ENCODE measurements around the gene SLC15A3.

Gene SLC15A3

DNA sequence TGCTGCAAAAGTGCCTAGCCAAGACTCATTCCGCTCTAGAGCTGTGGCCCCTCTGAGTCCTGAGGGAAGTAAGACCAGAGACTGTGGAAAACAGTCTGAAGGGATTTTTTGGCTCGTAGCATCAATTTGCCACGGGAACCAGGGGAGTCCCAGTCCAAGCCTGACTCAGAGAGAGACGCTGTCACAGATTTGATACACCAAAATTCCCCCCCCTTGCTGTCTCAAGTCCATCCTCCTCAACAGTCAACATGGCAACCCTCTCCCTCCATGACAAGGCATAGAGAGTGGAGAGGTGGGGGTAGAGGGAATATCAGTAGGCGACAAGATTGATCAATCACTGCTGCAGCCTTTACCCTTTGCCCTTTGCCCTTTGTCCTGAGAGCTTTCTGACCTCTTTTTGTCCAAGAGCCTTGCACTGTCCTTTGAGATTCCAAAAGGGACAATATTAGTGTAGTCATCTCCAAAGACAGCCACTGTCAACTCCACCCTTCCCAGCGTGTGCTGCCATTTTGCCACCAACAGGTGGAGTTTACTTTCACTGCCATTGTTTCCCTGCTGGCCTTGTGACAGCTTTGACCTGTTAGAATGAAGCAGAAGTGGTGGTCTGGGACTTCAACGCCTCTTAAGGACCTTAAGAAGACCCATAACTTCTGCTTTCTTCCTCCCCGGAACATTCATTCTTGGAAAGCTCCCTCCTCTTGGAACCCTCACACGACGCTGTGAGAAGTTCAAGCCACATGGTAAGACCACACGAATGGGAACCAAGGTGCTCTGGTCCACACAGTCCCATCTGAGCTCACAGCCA, 7.3 kb downstream of the SLC15A3 start:
- DNase-seq = no peak

DNA sequence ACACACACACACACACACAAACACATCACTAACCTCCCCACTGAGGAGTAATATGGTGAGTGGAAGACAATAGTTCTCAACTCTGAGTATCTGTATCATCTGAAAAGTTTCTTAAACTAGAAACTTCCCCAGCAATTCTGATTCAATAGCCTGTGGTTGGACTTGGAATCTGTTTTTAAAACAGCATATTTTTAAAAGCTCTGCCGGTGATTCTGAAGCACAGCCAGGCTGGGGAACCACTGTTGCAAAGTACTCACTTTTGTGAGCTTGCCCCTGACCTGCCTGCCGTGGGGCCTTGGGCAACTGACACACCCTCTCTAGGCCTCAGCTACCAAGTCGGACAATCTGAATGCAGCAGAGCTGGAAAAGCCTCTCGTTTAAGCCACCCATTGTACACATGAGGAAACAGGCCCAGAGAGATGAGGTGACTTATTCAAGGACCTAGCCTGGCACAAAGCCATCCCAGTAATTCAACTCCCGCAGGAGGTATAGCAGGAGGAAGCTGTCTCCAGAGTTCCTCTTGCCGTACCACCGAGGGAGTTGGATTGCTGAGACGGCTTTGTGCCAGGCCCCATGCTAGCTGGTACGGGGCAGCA, 8.9 kb downstream of the SLC15A3 start:
- peak; percentile 15 for DNase-seq

DNA sequence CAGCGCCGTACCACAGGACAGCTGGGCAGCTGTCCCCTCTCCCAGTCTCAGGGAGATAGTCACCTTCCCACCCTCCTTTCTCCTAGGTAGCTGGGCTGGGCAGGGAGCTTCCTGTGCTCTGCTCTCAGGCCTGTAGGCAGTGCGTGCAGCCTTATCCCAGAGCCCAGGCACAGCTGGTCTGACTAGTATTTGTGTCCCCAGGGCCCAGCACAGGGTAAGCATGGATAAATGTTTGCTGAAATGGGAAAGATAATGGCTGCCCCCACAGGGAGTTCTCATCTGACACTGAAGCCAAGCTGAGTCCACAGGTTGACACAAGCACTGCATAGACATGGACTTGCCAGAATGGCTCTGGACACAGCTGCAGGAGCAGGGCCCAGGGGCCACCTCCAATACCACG, 9.8 kb downstream of the SLC15A3 start:
- no peak for DNase-seq

DNA sequence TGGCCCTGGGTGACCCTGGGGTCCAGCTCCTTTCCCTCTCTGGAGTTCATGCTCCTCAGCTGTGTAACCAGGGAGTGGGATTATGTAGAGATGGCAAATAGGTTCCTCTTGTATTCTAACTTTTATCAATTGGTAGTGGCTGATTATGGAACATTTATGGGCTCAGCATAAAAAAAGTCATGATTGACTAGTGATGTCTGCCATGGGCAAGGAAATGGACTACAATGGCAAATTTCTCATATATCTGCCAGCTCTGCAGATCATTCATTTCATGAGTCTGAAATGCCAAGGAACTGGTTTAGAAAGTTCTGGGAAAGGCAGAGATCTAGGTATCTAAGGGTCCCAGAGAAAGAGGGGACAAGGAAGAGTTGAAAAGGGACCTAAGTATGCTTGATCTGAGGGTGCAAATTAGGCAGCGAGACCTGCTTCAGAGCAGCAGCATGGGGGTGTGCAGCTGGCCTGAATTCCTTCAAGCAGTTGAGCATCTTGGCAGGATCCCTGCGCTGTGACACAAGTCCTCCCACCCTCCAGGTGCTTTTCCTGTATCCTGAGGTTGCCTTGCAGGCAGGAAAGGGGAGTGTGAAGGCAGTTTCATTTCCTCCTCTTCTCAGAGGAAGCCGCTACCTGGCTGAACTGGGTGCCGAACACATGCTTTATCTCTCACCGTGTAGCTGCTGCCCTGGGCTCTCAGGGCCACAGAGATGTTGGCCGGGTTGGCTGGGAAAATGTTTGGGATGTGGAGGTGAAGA, 10.4 kb downstream of the SLC15A3 start:
- no peak for DNase-seq

DNA sequence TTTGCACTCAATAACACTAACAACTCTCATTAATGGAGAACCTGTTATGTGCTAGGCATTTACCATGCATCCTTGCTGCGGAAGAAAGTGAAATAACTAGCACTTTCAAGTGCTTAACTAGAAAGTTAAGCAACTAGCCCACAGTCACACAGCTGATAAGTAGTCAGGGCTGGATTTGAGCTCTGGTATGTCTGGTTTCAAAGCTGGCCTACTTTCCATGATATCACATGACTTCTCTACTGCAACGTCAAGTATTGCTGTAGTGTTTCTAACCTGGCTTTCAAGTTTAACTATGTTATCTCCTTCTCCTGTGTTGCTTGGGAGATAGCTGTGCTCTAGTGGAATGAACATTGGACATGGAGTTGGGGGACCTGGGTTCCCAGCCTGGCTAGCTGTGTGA, 12.1 kb downstream of the SLC15A3 start:
- no peak for DNase-seq

DNA sequence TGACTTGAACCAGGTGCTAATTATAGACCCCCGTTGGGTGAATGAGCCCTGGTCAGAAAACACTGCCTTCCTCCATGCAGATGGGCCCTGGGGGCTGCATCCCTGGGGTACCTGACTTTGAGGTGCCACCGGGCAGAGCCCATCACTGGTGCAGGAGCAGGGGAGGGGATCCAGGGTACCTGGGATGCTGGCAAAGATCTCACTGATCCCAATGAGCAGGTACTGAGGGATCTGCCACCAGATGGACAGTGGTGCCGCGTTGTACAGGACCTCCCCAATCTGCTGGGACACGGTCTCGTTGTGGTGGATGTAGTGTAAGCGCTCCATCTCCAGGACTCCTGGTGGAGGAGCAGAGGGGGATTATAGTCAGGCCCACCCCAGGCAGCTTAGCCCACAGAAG, 12.7 kb downstream of the SLC15A3 start:
- no peak for DNase-seq

DNA sequence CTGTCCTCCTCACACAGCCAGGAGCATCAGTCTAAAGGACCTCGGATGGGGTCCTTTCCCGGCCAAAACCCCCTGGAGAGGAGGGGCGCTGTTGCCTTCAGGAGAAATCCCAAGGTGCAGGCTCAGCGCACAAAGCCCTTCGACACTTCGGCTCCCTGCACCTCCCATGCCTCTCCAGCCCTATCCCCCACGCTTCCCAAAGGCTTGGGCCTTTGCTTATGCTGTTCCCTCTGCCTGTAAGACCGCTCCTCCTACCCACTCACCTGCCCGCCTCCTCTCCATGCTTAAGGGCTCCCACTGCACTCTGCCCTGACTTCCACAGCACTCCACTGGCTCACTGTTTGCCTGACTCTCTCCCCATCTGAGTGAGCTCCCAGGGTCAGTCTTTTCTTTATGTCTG, 13.5 kb downstream of the SLC15A3 start:
- no peak for DNase-seq

DNA sequence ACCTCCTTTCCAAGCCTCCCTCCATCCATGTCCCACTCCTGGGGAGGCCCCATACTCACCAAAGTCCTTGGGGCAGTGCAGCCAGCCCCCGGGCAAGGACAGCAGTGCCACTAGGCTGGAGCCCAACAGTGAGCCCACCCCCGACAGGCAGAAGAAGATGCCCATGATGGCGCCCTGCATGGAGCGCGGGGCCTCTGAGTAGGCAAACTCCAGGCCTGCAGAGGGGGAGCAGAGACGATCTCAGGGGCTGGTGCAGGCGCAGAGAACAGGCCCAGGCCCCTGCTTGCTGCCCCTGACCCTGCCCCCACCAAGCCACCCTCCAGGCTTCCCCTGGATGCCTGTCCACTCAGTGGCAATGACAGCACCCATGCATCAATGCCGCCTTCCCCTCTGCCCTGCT, 14.2 kb downstream of the SLC15A3 start:
- no peak for DNase-seq

DNA sequence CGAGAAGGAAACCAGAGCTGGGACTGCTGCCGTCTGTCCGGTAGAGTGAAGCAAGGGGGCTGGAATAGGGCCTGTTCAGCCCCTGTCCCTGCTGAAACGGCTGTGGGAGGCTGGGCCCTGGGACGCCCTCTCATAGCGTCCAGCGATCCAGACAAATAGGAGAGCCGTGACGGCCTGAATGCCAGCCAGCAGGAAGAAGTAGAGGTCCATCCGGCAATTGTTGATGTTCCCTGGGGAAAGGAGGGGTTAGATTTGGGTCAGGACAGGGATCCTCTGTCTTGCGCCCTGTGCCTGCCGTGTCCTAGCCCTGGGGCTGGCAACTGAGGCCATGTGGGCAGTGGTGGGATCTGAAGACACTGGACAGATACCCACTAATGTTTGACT, 14.8 kb downstream of the SLC15A3 start:
- no peak for DNase-seq

DNA sequence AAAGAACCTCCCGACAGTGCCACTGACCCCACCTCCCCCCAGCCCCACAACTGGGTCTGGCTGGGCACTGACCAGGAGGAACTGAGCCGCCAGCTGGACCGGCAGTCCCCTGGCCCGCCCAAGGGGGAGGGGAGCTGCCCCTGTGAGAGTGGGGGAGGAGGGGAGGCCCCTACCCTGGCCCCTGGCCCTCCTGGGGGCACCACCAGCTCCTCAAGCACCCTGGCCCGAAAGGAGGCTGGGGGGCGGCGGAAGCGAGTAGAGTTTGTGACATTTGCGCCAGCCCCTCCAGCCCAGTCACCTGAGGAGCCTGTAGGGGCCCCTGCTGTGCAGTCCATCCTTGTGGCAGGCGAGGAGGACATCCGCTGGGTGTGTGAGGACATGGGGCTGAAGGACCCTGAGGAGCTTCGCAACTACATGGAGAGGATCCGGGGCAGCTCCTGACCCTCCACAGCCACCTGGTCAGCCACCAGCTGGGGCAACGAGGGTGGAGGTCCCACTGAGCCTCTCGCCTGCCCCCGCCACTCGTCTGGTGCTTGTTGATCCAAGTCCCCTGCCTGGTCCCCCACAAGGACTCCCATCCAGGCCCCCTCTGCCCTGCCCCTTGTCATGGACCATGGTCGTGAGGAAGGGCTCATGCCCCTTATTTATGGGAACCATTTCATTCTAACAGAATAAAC, 15.4 kb downstream of the SLC15A3 start:
- no peak for DNase-seq

DNA sequence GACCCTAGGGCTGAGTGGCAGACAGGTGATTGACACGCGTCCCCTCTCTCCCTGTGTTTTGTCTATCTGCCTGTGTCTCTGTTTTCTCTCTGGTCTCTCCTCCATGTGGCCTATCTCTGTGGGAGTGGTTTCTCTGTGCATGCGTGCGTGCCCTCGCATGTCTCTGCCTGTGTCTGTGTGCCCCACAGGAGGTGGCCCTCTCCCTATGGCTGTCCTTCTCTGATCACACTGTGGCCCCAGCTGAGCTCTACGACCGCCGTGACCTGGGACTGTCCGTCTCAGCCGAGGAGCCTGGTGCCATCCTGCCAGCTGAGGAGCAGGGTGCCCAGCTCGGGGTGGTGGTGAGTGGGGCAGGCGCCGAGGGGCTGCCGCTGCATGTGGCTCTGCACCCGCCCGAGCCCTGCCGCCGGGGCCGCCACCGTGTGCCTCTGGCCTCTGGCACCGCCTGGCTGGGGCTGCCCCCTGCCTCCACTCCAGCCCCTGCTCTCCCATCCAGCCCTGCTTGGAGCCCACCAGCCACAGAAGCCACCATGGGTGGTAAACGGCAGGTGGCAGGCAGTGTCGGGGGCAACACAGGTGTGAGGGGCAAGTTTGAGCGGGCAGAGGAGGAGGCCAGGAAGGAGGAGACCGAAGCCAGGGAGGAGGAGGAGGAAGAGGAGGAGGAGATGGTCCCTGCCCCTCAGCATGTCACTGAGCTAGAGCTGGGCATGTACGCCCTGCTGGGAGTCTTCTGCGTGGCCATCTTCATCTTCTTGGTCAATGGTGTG, 16.1 kb downstream of the SLC15A3 start:
- DNase-seq = no peak

DNA sequence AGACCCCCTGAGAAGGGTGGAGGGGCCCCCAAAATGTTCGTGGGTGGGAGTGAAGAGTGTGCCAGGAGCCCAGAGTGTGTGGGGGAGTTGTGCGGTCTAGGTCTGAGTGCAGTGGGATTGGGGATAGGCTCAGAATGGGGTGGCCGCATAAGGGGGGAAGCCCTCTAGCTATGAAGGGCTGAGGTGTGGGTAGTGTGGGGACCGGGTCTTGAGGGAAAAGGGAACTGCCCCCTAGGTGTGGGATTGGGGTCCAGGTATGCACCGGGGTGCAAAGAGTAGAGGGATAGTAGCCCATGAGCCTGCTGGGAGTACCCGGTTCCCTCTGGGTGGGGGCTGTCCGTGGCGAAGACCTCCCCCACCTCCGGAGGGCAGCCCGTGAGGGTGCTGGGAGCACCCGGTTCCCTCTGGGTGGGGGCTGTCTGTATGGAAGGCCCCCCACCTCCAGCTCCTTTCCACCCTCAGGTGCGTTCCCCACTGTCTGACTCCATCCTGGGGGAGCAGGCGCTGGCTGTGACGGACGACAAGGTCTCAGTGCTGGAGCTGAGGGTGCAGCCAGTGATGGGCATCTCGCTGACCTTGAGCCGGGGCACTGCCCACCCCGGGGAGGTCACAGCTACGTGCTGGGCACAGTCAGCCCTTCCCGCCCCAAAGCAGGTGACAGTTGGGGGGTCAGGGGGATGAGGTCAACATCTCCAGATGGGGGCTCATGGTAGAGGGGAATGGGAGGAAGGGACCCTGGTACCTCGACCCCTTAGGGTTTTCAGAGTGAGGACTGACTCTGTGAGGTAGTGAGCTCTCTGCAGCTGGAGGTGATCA, 17.0 kb downstream of the SLC15A3 start:
- no peak for DNase-seq

DNA sequence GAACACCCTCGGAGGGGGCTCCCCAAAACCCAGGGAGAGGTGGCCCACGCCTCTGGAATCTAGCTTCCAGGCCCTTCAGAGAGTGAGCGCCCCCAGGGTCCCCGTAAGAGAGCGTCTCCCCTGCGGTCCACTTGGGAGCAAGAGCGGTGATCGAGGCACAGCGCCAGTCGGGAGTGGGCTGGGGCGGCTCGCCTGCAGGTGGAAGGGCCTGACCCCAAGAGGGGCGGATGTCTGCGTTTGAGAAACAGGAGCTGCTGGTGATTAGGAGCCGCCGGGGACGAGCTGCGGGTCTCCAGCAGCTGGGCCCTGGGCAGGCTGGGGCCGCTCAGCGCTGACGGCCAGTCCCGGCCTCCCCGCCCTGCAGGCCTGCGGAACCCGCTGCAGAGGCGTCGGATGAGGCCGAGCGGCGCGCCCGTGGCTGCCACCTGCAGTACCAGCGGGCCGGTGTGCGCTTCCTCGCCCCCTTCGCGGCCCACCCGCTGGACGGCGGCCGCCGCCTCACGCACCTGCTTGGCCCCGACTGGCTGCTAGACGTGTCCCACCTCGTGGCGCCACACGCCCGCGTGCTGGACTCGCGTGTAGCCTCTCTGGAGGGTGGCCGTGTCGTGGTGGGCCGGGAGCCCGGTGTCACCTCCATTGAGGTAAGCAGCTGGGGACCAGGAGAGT, 17.7 kb downstream of the SLC15A3 start:
- no peak for DNase-seq

DNA sequence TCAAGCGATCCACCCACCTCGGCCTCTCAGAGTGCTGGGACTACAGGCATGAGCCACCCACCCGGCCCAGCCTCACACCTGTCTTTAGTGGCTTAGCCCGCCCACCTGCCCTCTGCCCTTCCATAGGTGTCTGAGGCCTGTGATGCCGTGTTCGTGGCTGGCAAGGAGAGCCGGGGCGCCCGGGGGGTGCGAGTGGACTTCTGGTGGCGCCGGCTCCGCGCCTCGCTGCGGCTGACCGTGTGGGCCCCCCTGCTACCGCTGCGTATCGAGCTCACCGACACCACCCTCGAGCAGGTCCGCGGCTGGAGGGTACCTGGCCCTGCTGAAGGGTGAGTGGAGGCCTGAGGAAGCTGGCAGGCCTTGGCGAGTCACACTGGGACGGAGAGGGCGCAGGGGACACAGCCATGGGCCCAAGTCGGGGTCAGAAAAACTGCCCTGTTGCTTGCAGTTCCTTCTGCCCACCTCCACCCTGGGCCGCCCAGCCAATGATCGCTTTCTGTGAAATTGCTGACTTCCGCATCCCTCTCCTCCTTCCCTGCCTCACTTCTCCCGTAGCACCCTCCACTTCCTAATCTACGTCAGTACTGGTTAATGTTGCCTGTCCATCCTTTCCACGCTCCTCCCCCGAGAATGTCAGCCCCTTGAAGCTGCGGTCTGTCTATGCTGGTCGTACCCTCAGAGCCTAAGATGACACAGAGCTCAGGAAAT, 18.4 kb downstream of the SLC15A3 start:
- DNase-seq = no peak

DNA sequence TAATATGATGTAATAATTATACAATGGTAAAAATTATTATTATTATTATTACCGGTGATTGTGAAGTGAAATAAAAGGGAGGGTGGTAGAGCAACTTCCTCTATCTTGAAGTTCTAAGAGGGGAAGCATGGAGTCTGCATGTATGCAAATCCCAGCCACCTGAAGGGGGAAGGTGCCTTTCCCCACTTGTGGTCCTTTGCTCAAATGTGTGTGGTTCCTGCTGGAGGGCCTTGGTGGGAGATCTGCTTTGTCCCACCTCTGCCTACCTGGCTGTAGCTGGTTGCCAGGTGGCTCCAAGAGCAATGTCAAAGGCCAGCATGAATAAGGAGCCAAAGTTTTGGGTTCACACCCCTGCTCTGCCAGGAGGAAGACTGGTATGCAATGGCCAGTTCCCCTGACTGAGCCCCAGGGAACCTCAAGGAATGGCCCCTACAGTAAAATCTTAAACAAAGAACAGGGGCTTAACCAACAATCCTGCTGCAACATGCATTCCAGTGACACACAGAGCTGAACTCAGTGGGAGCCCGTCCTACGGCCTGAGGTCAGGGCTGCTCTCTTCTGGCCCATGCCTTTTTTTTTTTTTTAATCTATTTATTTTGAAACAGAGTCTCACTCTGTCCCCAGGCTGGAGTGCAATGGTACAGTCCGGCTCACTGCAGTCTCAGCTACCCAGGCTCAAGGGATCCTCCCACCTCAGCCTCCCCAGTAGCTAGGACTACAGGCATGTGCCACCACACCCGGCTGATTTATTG, 19.2 kb downstream of the SLC15A3 start:
- DNase-seq = no peak

DNA sequence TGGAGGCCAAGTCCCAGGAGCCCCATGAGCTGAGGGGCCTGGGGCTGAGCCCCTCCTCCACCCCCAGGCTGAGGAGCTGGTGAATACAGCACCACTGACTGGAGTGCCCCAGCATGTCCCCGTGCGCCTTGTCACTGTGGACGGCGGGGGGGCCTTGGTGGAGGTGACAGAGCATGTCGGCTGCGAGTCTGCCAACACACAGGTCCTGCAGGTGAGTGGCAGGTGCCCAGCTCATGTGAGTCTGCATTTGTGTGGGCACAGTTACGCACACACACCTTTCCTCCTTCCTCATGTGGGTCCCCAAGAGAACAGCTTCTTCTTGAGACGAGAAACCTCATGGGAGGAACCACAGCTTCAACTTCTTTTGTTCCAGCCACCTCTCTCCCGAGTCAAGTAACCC, 20.1 kb downstream of the SLC15A3 start:
- DNase-seq = no peak

DNA sequence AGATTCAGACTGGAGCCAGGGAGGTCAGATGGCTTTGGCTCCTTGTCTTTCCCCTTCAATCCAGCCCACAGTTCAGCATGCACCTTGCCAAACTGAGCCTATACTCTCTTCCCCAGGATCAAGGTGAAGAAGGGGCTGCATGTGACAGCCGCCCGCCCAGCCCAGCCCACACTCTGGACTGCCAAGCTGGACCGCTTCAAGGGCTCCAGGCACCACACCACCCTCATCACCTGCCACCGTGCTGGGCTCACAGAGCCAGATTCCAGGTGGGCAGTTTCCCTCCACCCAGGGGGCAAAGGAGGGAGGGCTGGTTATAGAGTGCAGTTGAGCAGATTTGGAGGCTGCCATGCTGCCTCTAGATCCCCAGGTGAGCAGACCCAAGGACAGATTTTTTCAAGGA, 21.6 kb downstream of the SLC15A3 start:
- no peak for DNase-seq

DNA sequence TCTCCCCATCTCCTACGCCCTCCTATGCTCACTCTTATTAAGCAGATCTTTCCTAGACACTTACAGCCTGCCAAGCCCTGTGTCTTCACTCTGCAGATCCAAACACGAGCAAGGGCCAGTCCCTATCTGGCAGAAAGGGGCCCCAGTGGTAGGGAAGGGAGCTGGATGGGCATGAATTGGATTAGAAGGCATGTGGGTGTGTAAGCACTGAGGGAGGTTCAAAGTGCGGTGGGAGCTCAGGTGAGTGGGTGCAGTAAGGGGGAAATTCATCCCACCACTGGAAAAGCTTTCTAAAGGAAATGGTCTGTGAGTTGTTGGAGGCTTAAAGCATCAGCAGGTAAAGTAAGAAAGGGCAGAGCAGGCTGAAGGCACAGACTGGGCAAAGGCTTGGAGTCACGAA, 22.2 kb downstream of the SLC15A3 start:
- DNase-seq = no peak

DNA sequence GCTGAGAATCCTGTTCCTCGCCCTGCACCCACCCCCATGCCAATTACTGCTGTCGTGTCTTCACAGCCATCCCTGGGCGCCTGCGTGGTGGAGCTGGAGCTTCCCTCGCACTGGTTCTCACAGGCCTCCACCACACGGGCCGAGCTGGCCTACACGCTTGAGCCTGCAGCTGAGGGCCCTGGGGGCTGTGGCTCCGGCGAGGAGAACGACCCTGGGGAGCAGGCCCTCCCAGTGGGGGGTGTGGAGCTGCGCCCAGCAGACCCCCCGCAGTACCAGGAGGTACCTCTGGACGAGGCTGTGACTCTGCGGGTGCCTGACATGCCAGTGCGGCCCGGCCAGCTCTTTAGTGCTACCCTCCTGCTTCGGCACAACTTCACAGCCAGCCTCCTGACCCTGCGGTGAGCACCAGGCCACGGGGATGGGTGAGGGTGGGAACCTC, 23.4 kb downstream of the SLC15A3 start:
- no peak for DNase-seq

DNA sequence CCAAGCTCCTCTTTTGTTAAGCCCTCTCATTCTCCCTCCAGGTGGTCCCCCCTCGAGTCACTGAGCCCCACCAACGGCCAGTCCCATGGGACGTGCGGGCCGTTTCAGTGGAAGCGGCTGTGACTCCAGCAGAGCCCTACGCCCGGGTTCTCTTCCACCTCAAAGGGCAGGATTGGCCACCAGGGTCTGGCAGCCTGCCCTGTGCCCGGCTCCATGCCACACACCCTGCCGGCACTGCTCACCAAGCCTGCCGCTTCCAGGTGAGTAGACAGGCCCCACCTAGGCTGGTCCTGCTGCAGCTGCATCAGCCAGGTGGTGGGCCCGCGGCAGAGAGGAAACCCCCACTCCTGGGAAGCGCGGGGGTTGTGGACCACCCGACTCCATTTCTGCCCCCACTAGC, 24.4 kb downstream of the SLC15A3 start:
- DNase-seq = no peak
